PFSK-1 (cell line): ENCODE results near the gene DHRS2.

Experiments
- FOXP2 ChIP-seq: optimal IDR thresholded peaks from 2 replicates; pipeline ENCODE3; 2011; ENCODE audit warnings: borderline replicate concordance, control low read depth, inconsistent platforms; ENCODE audit not compliant: insufficient read depth; ENCODE audit errors: extremely low read length, extremely low read depth
- POLR2AphosphoS5 ChIP-seq: IDR thresholded peaks from 2 replicates; pipeline ENCODE4 v1.6.1; 2012; ENCODE audit warnings: low read depth, mild to moderate bottlenecking, control low read depth, low read length, moderate library complexity
- SIN3A ChIP-seq: IDR thresholded peaks from 2 replicates; pipeline ENCODE4 v1.6.1; 2012; ENCODE audit warnings: mild to moderate bottlenecking, low read length, moderate library complexity, borderline replicate concordance; ENCODE audit not compliant: insufficient read depth
- TAF1 ChIP-seq: IDR thresholded peaks from 2 replicates; pipeline ENCODE4 v1.6.1; 2012; ENCODE audit warnings: low read length, control low read depth, borderline replicate concordance; ENCODE audit not compliant: insufficient read depth
- TF ChIP-seq, protein P1 (sequence below), 2 experiments: IDR thresholded peaks; 2 replicates each; pipeline versions ENCODE4 v1.6.1 to v1.8.0; 2011 to 2012; ENCODE audit warnings: low read depth in 2 of 2, low read length in 2 of 2, control low read depth in 1 of 2, inconsistent platforms in 1 of 2, mild to moderate bottlenecking in 1 of 2, moderate library complexity in 1 of 2; ENCODE audit not compliant: insufficient read depth in 1 of 2

- TF ChIP-seq POLR2AphosphoS5 (no peak), TAF1 (no peak), SIN3A (no peak), FOXP2 (no peak)
- TF ChIP-seq, protein P1, sequence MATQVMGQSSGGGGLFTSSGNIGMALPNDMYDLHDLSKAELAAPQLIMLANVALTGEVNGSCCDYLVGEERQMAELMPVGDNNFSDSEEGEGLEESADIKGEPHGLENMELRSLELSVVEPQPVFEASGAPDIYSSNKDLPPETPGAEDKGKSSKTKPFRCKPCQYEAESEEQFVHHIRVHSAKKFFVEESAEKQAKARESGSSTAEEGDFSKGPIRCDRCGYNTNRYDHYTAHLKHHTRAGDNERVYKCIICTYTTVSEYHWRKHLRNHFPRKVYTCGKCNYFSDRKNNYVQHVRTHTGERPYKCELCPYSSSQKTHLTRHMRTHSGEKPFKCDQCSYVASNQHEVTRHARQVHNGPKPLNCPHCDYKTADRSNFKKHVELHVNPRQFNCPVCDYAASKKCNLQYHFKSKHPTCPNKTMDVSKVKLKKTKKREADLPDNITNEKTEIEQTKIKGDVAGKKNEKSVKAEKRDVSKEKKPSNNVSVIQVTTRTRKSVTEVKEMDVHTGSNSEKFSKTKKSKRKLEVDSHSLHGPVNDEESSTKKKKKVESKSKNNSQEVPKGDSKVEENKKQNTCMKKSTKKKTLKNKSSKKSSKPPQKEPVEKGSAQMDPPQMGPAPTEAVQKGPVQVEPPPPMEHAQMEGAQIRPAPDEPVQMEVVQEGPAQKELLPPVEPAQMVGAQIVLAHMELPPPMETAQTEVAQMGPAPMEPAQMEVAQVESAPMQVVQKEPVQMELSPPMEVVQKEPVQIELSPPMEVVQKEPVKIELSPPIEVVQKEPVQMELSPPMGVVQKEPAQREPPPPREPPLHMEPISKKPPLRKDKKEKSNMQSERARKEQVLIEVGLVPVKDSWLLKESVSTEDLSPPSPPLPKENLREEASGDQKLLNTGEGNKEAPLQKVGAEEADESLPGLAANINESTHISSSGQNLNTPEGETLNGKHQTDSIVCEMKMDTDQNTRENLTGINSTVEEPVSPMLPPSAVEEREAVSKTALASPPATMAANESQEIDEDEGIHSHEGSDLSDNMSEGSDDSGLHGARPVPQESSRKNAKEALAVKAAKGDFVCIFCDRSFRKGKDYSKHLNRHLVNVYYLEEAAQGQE (IDR thresholded peaks at IDR 0.05; ENCODE audit: insufficient read depth in 1 of 2, low read depth in 2 of 2, low read length in 2 of 2) = no peak
These were observed 28.2 kb downstream of the DHRS2 start for GRCh38 chr14:23664207-23664885.
